A549 (cell line): ENCODE results near the gene NDUFS4. TPM values are rescaled to one million over a fixed set of nuclear protein-coding genes. Genes with fewer than 3 reads are reported as not detected.

ENCODE experiments used
- ATAC-seq, 2 experiments: fragments of 200-7000 bp in 1 of 2; fragments of >200 bp in 1 of 2; cut with Nextera tagmentation in 1 of 2; cut with Tn5 transposase in 1 of 2; 3 replicates each; pipeline versions ENCODE4 v1.8.0 to v1.9.1; 2018 to 2020; ENCODE audit warnings: mild to moderate bottlenecking in 1 of 2, moderate library complexity in 1 of 2
- CTCF ChIA-PET: fragments of 300-600 bp; sonication (Branson Sonifier 250); formaldehyde crosslinking; extraction: SDS; loops from one replicate; lab custom pipeline; 2021; ENCODE audit warnings: antibody characterized with exemption, inconsistent platforms; lab: Yijun Ruan, JAX
- POLR2A ChIA-PET: fragments of 350-600 bp; formaldehyde crosslinking; extraction: SDS; loops from one replicate; lab custom pipeline; 2021; ENCODE audit warnings: antibody characterized with exemption, inconsistent platforms; lab: Yijun Ruan, JAX
- DNase-seq, 2 experiments: peaks; one replicate each; pipeline versions ENCODE4 v3.0.0 to v3.0.0-alpha.2; 2011 to 2016; ENCODE audit warnings: low read depth in 1 of 2, low spot score in 1 of 2
- FAIRE-seq: peaks from 2 replicates; lab custom pipeline; 2011; peaks lifted over from hg19 to GRCh38; lab: Jason Lieb, UNC
- H3K27ac ChIP-seq, 2 experiments: fragments of >200 bp; sonication (Bioruptor Twin); formaldehyde crosslinking; 3 replicates each; pipeline ENCODE4 v1.5.1; 2016 to 2017
- H3K4me1 ChIP-seq: fragments of >200 bp; sonication (Bioruptor Twin); formaldehyde crosslinking; 3 replicates; pipeline ENCODE4 v1.6.1; 2016
- H3K4me2 ChIP-seq: fragments of >200 bp; sonication (Bioruptor Twin); formaldehyde crosslinking; 3 replicates; pipeline ENCODE4 v1.6.1; 2016
- H3K4me3 ChIP-seq: fragments of >200 bp; sonication (Bioruptor Twin); formaldehyde crosslinking; 3 replicates; pipeline ENCODE4 v1.5.1; 2016
- H3K9me3 ChIP-seq: fragments of >200 bp; sonication (Bioruptor Twin); formaldehyde crosslinking; 3 replicates; pipeline ENCODE4 v1.6.1; 2016
- ATOH8 ChIP-seq: fragments of 250-450 bp; sonication (Bioruptor Pico); IDR thresholded peaks from 2 replicates; pipeline ENCODE4 v1.5.0; 2020; ENCODE audit warnings: low read depth, mild to moderate bottlenecking, moderate library complexity
- BHLHE40 ChIP-seq: IDR thresholded peaks from 2 replicates; pipeline ENCODE4 v1.6.1; 2012; ENCODE audit warnings: low read depth, low read length, inconsistent platforms
- CBX2 ChIP-seq: fragments of 200-600 bp; sonication (generic); IDR thresholded peaks from 2 replicates; pipeline ENCODE4 v1.6.1; 2016; ENCODE audit warnings: low read depth, mild to moderate bottlenecking, borderline replicate concordance
- CBX8 ChIP-seq: fragments of 200-600 bp; sonication (generic); IDR thresholded peaks from 2 replicates; pipeline ENCODE4 v1.6.1; 2016
- CEBPB ChIP-seq, 2 experiments: fragments of >200 bp in 1 of 2; sonication (Bioruptor Twin) in 1 of 2; formaldehyde crosslinking in 1 of 2; IDR thresholded peaks; 2 replicates each; pipeline ENCODE4 v1.6.1; 2012 to 2016
- CHD2 ChIP-seq: fragments of 150-350 bp; IDR thresholded peaks from 2 replicates; pipeline ENCODE4 v1.6.1; 2014; ENCODE audit warnings: low read length; ENCODE audit not compliant: partially characterized antibody
- CHD4 ChIP-seq: fragments of 200-600 bp; sonication (generic); IDR thresholded peaks from 2 replicates; pipeline ENCODE4 v1.6.1; 2016; ENCODE audit warnings: antibody characterized with exemption, mild to moderate bottlenecking, borderline replicate concordance
- E2F6 ChIP-seq: IDR thresholded peaks from 2 replicates; pipeline ENCODE4 v1.6.1; 2012; ENCODE audit warnings: low read depth, borderline replicate concordance
- ELK1 ChIP-seq: fragments of 150-350 bp; IDR thresholded peaks from 2 replicates; pipeline ENCODE4 v1.6.1; 2014; ENCODE audit warnings: low read depth, mild to moderate bottlenecking, low read length
- EP300 ChIP-seq, 2 experiments: fragments of >200 bp; sonication (Bioruptor Twin); formaldehyde crosslinking; IDR thresholded peaks; 2 replicates in 1 of 2; 3 replicates in 1 of 2; pipeline ENCODE4 v1.6.1; 2016 to 2017
- ESRRA ChIP-seq: fragments of 150-350 bp; IDR thresholded peaks from 2 replicates; pipeline ENCODE4 v1.6.1; 2014; ENCODE audit warnings: mild to moderate bottlenecking, low read length, borderline replicate concordance
- FOSL2 ChIP-seq, 2 experiments: fragments of 450-650 bp in 1 of 2; fragments of >200 bp in 1 of 2; sonication (Bioruptor Twin) in 1 of 2; formaldehyde crosslinking; IDR thresholded peaks; 2 replicates each; pipeline versions ENCODE4 v1.5.0 to v1.6.1; 2016 to 2020; ENCODE audit warnings: mild to moderate bottlenecking in 1 of 2, moderate library complexity in 1 of 2
- FOXS1 ChIP-seq: fragments of 250-450 bp; sonication (Bioruptor Pico); IDR thresholded peaks from 2 replicates; pipeline ENCODE4 v1.5.0; 2020; ENCODE audit warnings: mild to moderate bottlenecking, moderate library complexity
- GATA3 ChIP-seq: IDR thresholded peaks from 2 replicates; pipeline ENCODE4 v1.6.1; 2012; ENCODE audit warnings: borderline replicate concordance
- HES2 ChIP-seq: fragments of >200 bp; sonication (Bioruptor Twin); formaldehyde crosslinking; IDR thresholded peaks from 2 replicates; pipeline ENCODE4 v1.6.1; 2016
- HMGXB4 ChIP-seq: fragments of 250-450 bp; sonication (Bioruptor Pico); IDR thresholded peaks from 2 replicates; pipeline ENCODE4 v1.5.0; 2021; ENCODE audit warnings: mild to moderate bottlenecking, moderate library complexity, borderline replicate concordance
- HOXB5 ChIP-seq: fragments of 250-450 bp; sonication (Bioruptor Pico); IDR thresholded peaks from 2 replicates; pipeline ENCODE4 v1.5.0; 2020; ENCODE audit warnings: mild to moderate bottlenecking, moderate library complexity
- KDM1A ChIP-seq: fragments of 200-600 bp; sonication (generic); IDR thresholded peaks from 2 replicates; pipeline ENCODE4 v1.6.1; 2016; ENCODE audit warnings: low read depth, mild to moderate bottlenecking
- KDM5A ChIP-seq: fragments of 200-600 bp; sonication (generic); IDR thresholded peaks from 2 replicates; pipeline ENCODE4 v1.6.1; 2016; ENCODE audit warnings: antibody characterized with exemption, mild to moderate bottlenecking
- MYC ChIP-seq: IDR thresholded peaks from 2 replicates; pipeline ENCODE4 v1.6.1; 2012; ENCODE audit warnings: mild to moderate bottlenecking, inconsistent platforms, low read length, improper control_type of control experiment, borderline replicate concordance
- NFE2L2 ChIP-seq: fragments of 150-350 bp; conservative IDR thresholded peaks from 2 replicates; pipeline ENCODE4 v1.6.1; 2014; ENCODE audit warnings: low read length
- NR3C1 ChIP-seq: fragments of >200 bp; sonication (Bioruptor Twin); formaldehyde crosslinking; IDR thresholded peaks from 3 replicates; pipeline ENCODE4 v1.6.1; 2017
- PBX3 ChIP-seq: IDR thresholded peaks from 2 replicates; pipeline ENCODE4 v1.6.1; 2012
- RAD21 ChIP-seq, 2 experiments: fragments of >200 bp in 1 of 2; sonication (Bioruptor Twin) in 1 of 2; formaldehyde crosslinking in 1 of 2; IDR thresholded peaks in 1 of 2; conservative IDR thresholded peaks in 1 of 2; 2 replicates in 1 of 2; 3 replicates in 1 of 2; pipeline ENCODE4 v1.6.1; 2012 to 2018; ENCODE audit warnings: inconsistent platforms in 1 of 2
- RCOR1 ChIP-seq: fragments of 150-350 bp; IDR thresholded peaks from 2 replicates; pipeline ENCODE4 v1.6.1; 2014; ENCODE audit warnings: antibody characterized with exemption, low read length, low read depth
- RFX5 ChIP-seq: fragments of 450-650 bp; IDR thresholded peaks from 2 replicates; pipeline ENCODE4 v1.7.1; 2014; ENCODE audit warnings: antibody characterized with exemption, mild to moderate bottlenecking, moderate library complexity
- RNF2 ChIP-seq: fragments of 200-600 bp; sonication (generic); IDR thresholded peaks from 2 replicates; pipeline ENCODE4 v1.6.1; 2016; ENCODE audit warnings: low read depth, mild to moderate bottlenecking, antibody characterized with exemption, moderate library complexity, borderline replicate concordance
- TFCP2L1 ChIP-seq: fragments of 250-450 bp; sonication (Bioruptor Pico); IDR thresholded peaks from 2 replicates; pipeline ENCODE4 v1.5.0; 2021; ENCODE audit warnings: mild to moderate bottlenecking
- ZNF302 ChIP-seq: fragments of 250-450 bp; sonication (Bioruptor Pico); IDR thresholded peaks from 2 replicates; pipeline ENCODE4 v1.9.0; 2021; ENCODE audit warnings: inconsistent platforms, mild to moderate bottlenecking, moderate library complexity
- ZSCAN20 ChIP-seq: fragments of 250-450 bp; sonication (Bioruptor Pico); IDR thresholded peaks from 2 replicates; pipeline ENCODE4 v1.8.0; 2022; ENCODE audit warnings: mild to moderate bottlenecking, moderate library complexity
- WGBS: methylation state at CpG from one replicate; pipeline ENCODE4 v1.1.6; 2017; ENCODE audit errors: missing lambda C conversion rate; 5-methylcytosine and 5-hydroxymethylcytosine counted together
- polyA plus RNA-seq, 4 experiments: library from polyadenylated mRNA; depleted of rRNA in 3 of 4; stranded (reverse); fragments of >200 nt; fragmentation: RNase III in 1 of 4; extraction: RNeasy Plus Mini Kit Qiagen cat#74134 plus additional on column Dnase treatment in 1 of 4; gene quantifications; 2 replicates in 3 of 4; 3 replicates in 1 of 4; pipeline ENCODE4 v1.2.3, GENCODE V29; 2011 to 2017

The NDUFS4 gene
- polyA plus RNA-seq, 2 of the 4 experiments (the other 2 are of a cell fraction), result 163 to 260 TPM

GRCh38 chr5:53515988-53516387, 44.5 kb upstream of the NDUFS4 start:
- no peak overlapping the region for H3K4me2 ChIP-seq
- H3K9me3 ChIP-seq, result no peaks in the 10 kb centered on the region
- ATAC-seq, result no peak
- FAIRE-seq, result no peak
- 69% methylated on average over 6 of the region's 6 CpGs for WGBS
- ChIA-PET CTCF (no interaction called here), POLR2A (no interaction called here)
- no peak for TF ChIP-seq RNF2
- no peak for TF ChIP-seq EP300 (IDR thresholded peaks at IDR 0.05)
- TF ChIP-seq RFX5, result no peak
- TF ChIP-seq E2F6, result no peak
- no peak for TF ChIP-seq ZNF302 (CRISPR knock-in tag)
- no peak overlapping the region for H3K27ac ChIP-seq
- H3K4me1 ChIP-seq, result no peaks in the 10 kb centered on the region
- H3K4me3 ChIP-seq, result no peak overlapping the region
- DNase-seq, result no peak

GRCh38 chr5:53520813-53521212, 39.6 kb upstream of the NDUFS4 start:
- ATAC-seq, result no peak

GRCh38 chr5:53537711-53538110, 22.7 kb upstream of the NDUFS4 start:
- H3K4me2 ChIP-seq, result no peak overlapping the region
- no peak overlapping the region for H3K27ac ChIP-seq
- ATAC-seq (no peak), DNase-seq (no peak), FAIRE-seq (no peak)
- ChIA-PET CTCF (no interaction called here), POLR2A (no interaction called here)
- H3K9me3 ChIP-seq, result no peaks in the 10 kb centered on the region
- H3K4me3 ChIP-seq, result no peak overlapping the region
- H3K4me1 ChIP-seq, result no peaks in the 10 kb centered on the region
- 93% methylated on average over 1 of the region's 1 CpG for WGBS
- TF ChIP-seq HES2 (no peak), ELK1 (no peak), CHD4 (no peak), GATA3 (no peak), NFE2L2 (no peak), HOXB5 (CRISPR knock-in tag) (no peak), ZNF302 (CRISPR knock-in tag) (no peak), NR3C1 (no peak), TFCP2L1 (CRISPR knock-in tag) (no peak), KDM5A (no peak)

More at GRCh38 chr5:53520813-53521212, 39.6 kb upstream of the NDUFS4 start:
- Histone ChIP-seq H3K4me2 (no peak overlapping the region), H3K4me3 (no peak overlapping the region), H3K9me3 (peaks cover 11% of the 10 kb centered on the region; the same call in 2 of the 3 replicates), H3K27ac (no peak overlapping the region), H3K4me1 (no peaks in the 10 kb centered on the region)
- TF ChIP-seq FOSL2 (IDR thresholded peaks at IDR 0.05), result no peak
- no peak for TF ChIP-seq FOSL2 (CRISPR knock-in tag; IDR thresholded peaks at IDR 0.05)
- TF ChIP-seq KDM5A, result no peak
- no peak for TF ChIP-seq BHLHE40
- TF ChIP-seq CEBPB (IDR thresholded peaks at IDR 0.05), result no peak
- TF ChIP-seq NR3C1, result no peak
- TF ChIP-seq RCOR1, result no peak
- no peak for TF ChIP-seq PBX3
- TF ChIP-seq CBX8, result no peak
- TF ChIP-seq ATOH8, result no peak
- TF ChIP-seq HMGXB4 (CRISPR knock-in tag), result no peak
- no peak for TF ChIP-seq MYC
- no peak for TF ChIP-seq RAD21 (conservative IDR thresholded peaks at IDR 0.05 in 1 of 2, IDR thresholded peaks at IDR 0.05 in 1 of 2)
- no peak for TF ChIP-seq KDM1A
- TF ChIP-seq RNF2, result no peak
- TF ChIP-seq CHD2, result no peak
- no peak for TF ChIP-seq ESRRA
- TF ChIP-seq FOXS1 (CRISPR knock-in tag), result no peak
- no peak for TF ChIP-seq CBX2
- no peak for TF ChIP-seq ZSCAN20 (CRISPR knock-in tag)
- FAIRE-seq, result peak; percentile 46
- CTCF ChIA-PET, result no interaction called here
- DNase-seq, result no peak
- POLR2A ChIA-PET, result no interaction called here
